Progenitor cell of endocrine pancreas (in vitro differentiated cells): ENCODE measurements around the gene IQCK. TPM values are rescaled to one million over a fixed set of nuclear protein-coding genes. Genes with fewer than 3 reads are reported as not detected.

Experiments used
- DNase-seq: peaks from one replicate; pipeline ENCODE4 v3.0.0; 2021; ENCODE audit warnings: low spot score; ENCODE audit not compliant: unreplicated experiment
- H3K27ac Mint-ChIP-seq: 2 replicates; pipeline ENCODE4 v1.8.0; 2021; ENCODE audit warnings: mild to moderate bottlenecking, moderate library complexity, mixed read lengths
- H3K27me3 Mint-ChIP-seq: 2 replicates; pipeline ENCODE4 v1.8.0; 2021; ENCODE audit warnings: mixed read lengths
- H3K36me3 Mint-ChIP-seq: 2 replicates; pipeline ENCODE4 v1.8.0; 2022; ENCODE audit warnings: mixed read lengths; ENCODE audit not compliant: insufficient read depth
- H3K4me1 Mint-ChIP-seq: 2 replicates; pipeline ENCODE4 v1.8.0; 2021; ENCODE audit warnings: low read depth, mixed read lengths
- H3K4me3 Mint-ChIP-seq: 2 replicates; pipeline ENCODE4 v1.8.0; 2021; ENCODE audit warnings: low read depth, mild to moderate bottlenecking, moderate library complexity, mixed read lengths
- H3K9me3 Mint-ChIP-seq: 2 replicates; pipeline ENCODE4 v1.8.0; 2021; ENCODE audit warnings: low read depth, mixed read lengths
- CTCF ChIP-seq: fragments of 200-600 bp; sonication (generic); IDR thresholded peaks from one replicate; pipeline ENCODE4 v1.5.0; 2021; ENCODE audit warnings: antibody characterized with exemption, mild to moderate bottlenecking; ENCODE audit not compliant: unreplicated experiment
- total RNA-seq: library from RNA; stranded (reverse); gene quantifications from 2 replicates; pipeline ENCODE4 v1.2.1, GENCODE V29; 2021

The IQCK gene
- total RNA-seq, 1 donor from 2014 or later, result 33.2 TPM

DNA sequence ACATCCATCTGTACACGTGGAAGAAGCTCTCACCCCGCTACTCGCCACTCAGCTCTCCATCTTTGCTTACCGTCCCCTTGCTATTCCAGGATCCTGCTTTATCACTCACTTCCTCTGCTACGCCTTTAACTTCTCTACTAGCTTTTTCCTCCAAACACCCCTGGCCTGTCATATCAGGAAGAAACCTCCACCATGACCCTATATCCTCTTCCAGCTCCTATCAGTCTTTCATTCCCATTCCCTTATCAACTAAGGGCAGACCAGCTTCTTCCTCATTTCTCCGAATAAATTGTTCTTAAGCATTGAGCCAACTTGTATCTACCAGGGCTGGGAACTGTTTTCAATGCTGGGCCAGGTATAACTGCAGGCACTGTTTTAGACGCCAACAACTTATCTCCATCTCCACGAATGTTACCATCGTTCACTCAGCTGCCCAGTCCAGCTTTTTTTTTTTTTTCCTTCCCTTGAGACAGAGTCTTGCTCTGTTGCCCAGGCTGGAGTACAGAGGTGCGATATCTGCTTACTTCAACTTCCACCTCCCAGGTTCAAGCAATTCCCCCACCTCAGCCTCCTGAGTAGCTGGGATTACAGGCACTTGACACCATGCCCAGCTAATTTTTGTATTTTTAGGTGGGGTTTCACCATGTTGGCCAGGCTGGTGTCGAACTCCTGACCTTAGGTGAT is 4.3 kb downstream of the IQCK start:
- Mint-ChIP-seq H3K27me3 (no peaks in the 10 kb centered on the region), H3K4me1 (peaks cover 35% of the 10 kb centered on the region), H3K4me3 (no peak overlapping the region), H3K9me3 (no peaks in the 10 kb centered on the region), H3K36me3 (peaks cover 3% of the 10 kb centered on the region), H3K27ac (no peak overlapping the region)
- no peak for TF ChIP-seq CTCF
- no peak for DNase-seq

DNA sequence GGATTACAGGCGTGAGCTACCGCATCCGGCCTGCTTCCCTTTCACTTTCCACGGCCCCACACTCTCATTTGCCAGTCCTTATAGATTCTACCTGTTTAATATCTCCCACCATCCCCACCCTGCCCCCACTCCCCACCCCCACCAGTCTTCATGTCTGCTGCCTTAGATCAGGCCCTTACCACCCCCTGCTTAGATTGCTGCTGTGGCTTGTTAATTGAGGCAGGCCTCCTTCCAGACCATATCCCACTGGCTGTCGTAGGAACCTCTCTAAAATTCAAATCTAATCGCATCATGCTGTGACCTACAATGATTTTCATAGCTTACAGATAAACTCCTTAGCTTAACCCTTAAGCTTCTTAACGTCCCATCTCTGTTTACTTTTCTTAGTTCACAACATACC is 4.9 kb downstream of the IQCK start:
- TF ChIP-seq CTCF, result no peak

GRCh38 chr16:19728636-19728965 is 10.5 kb downstream of the IQCK start:
- Mint-ChIP-seq H3K36me3 (peaks cover 14% of the 10 kb centered on the region), H3K27me3 (no peaks in the 10 kb centered on the region), H3K27ac (no peak overlapping the region), H3K4me1 (no peaks in the 10 kb centered on the region), H3K9me3 (no peaks in the 10 kb centered on the region), H3K4me3 (no peak overlapping the region)
- DNase-seq, result no peak
- TF ChIP-seq CTCF, result no peak

More for the DNA sequence above, 4.9 kb downstream of the IQCK start:
- Mint-ChIP-seq H3K36me3 (peaks cover 3% of the 10 kb centered on the region), H3K27me3 (no peaks in the 10 kb centered on the region), H3K4me1 (peaks cover 35% of the 10 kb centered on the region), H3K9me3 (no peaks in the 10 kb centered on the region), H3K4me3 (no peak overlapping the region), H3K27ac (no peak overlapping the region)
- no peak for DNase-seq

DNA sequence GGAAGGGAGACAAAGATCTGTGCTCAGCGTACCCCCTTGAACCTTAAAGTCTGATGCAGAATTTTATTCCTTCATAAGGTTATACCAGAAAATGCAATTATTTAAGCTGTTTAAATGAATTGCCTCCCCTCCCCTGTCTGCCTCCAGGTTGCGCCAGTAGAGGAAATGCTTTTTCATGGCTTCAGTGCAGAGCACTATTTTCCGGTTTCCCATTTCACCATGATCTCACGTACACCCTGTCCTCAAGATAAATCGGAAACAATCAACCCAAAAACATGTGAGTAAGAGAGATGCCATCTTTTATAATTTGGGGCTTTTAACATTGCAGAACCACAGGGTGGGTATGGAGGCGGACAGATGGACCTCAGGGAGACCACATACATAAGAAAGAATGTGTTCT is 15.5 kb downstream of the IQCK start:
- no peaks in the 10 kb centered on the region for H3K27me3 Mint-ChIP-seq
- H3K9me3 Mint-ChIP-seq, result no peaks in the 10 kb centered on the region
- H3K27ac Mint-ChIP-seq, result no peak overlapping the region
- TF ChIP-seq CTCF, result no peak
- DNase-seq, result no peak
- H3K4me3 Mint-ChIP-seq, result no peak overlapping the region
- no peaks in the 10 kb centered on the region for H3K4me1 Mint-ChIP-seq
- peaks cover 32% of the 10 kb centered on the region for H3K36me3 Mint-ChIP-seq

DNA sequence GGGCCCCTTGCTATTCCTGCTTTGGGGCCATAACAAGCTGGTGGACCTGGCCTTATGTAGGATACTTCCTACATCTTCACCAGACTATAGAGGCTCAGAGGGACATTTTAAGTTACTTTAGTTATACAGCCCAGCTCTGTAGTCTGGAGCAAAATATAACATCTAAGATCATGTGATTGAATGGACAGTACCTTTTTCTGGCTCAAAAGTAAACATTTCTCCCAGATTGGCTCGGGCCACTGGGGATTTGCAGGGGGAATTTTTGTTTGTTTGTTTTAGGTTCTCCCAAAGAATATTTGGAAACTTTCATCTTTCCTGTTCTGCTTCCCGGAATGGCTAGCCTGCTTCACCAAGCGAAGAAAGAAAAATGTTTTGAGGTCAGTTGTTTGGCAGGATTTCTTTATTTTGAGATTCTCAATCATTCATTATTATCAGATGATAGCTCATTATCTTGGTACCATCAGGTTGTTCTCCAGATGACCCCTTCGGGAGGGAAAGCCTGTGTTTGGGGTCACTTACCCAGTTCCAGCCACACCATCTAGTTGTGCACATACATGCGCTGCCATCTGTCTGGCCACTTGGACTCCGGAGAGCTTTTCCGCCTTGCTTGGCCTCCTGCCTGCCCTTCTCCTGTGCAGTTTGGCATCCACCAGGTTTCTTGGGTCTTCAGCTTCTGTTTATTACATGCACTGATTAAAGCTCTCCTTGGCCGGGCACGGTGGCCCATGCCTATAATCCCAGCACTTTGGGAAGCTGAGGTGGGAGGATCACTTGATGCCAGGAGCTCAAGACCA is 17.2 kb downstream of the IQCK start:
- no peak overlapping the region for H3K27ac Mint-ChIP-seq
- no peak for TF ChIP-seq CTCF
- H3K4me3 Mint-ChIP-seq, result no peak overlapping the region
- DNase-seq, result no peak
- H3K36me3 Mint-ChIP-seq, result peaks cover 36% of the 10 kb centered on the region
- no peaks in the 10 kb centered on the region for H3K9me3 Mint-ChIP-seq
- no peaks in the 10 kb centered on the region for H3K4me1 Mint-ChIP-seq
- no peaks in the 10 kb centered on the region for H3K27me3 Mint-ChIP-seq
